Stimulated activated CD4-positive, alpha-beta T cell treated with anti-CD3 and anti-CD28 coated beads, Interleukin-15, amount 100 ng/mL, for 1 hour (primary cell): Measurements from ENCODE around the gene NHP2.
"Not testable (repeated sequence)": the region's sequence is repeated elsewhere in the genome, so short reads cannot be mapped to it uniquely, and the experiment has no call there.

ENCODE experiments used
- DNase-seq, 2 donors: peaks; one replicate each; pipeline ENCODE4 v3.0.0-alpha.2; 2020; ENCODE audit warnings: low read depth in 1 of 2, low spot score in 1 of 2

NHP2 gene

DNA sequence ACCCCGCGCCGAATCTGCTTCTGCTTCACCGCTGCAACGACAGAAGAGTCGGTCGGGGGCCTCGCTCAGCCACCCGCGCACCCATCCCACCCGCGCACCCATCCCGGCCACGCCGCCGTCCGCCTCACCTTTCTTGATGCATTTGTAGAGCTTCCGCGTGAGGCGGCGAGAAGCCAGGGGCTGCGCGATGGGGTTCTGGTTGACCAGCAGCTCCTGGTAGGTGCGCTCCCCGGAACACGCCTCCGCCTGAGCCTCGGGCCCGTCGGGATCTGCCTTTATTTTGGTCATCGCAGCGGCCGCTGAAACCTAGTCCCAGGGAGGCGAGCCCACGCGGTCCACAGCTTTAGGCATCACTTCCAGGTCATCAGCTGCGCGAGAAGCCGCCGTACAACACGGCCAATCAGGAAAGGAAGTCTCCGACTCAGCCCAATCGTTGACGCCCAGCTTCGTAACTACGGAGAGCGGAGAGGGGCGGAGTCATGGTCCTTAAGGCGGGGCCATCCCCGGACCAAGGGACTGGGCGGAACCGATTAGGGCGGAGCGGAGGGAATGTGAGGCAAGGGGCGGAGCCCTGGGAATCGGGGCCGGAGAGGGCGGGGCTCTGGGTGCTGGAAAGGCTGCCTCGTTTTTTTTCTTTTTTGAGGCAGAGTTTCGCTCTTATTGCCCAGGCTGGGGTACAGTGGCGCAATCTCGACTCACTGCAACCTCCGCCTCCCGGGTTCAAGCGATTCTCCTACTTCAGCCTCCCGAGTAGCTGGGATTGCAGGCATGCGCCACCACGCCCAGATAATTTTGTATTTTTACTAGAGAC lies at the start of gene NHP2:
Gene NHP2, minus strand, starts transcription at position 356 of the 811 bp plus-strand sequence. Its CDS starts 68 bp downstream, at position 288.
- peak; percentile 93 to 96 for DNase-seq

DNA sequence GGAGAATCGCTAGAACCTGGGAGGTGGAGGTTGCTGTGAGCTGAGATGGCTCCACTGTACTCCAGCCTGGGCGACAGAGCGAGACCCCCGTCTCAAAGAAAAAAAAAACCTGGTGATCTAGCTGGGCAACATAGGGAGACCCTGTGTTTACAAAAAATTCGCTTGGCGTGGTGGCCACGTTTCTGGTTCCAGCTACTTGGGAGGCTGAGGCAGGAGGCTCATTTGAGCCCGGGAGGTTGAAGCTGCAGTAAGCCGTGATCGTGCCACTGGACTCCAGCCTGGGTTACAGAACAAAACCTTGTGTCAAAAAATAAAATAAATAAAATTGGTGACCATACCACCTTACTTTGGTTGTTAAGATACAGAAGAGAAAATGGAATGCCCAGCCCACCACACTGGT lies 48.9 kb upstream of the NHP2 start:
- no peak for DNase-seq

DNA sequence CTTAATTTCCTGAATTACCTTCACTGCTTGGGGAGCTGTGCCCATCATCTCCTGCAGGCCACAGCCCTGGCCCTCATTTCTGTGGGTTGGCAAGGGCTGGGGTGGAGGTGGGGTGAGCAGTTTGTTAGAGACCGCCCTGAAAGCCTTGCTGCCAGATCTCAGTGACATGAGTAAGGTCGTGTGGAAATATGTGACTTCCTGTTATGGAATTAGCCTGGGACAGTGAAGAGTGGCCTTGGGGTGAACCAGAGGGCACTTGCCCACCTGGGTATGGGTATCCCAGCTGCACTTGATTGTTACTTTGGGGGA lies 48.2 kb upstream of the NHP2 start:
- no peak for DNase-seq

DNA sequence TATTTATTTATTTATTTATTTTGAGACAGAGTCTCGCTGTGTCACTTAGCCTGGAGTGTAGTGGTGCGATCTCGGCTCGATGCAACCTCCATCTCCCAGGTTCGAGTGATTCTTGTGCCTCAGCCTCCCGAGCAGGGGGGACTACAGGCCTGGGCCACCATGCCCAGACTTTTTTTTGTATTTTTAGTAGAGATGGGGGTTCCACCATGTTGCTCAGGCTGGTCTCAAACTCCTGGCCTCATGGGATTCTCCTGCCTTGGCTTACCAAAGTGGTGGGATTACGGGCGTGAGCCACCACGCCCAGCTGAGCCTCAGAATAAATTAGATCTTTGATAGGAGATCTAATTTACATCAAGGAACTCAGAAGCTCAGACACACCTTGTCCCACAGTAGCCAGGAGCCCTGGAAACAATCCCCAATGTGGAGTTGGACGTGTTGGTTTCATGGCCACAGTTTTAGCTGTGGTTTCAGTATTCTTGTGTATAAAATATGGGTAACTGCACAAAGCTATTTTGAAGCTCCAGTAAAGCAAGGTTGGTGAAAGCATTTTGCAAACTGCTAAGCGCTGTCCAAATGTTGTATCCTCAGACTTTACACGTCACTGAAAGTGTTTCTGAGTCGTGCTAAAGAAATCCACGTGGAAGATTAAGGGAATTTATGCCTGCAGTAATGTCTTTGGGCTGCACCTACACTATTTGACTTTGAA lies 47.7 kb upstream of the NHP2 start:
- no peak for DNase-seq

DNA sequence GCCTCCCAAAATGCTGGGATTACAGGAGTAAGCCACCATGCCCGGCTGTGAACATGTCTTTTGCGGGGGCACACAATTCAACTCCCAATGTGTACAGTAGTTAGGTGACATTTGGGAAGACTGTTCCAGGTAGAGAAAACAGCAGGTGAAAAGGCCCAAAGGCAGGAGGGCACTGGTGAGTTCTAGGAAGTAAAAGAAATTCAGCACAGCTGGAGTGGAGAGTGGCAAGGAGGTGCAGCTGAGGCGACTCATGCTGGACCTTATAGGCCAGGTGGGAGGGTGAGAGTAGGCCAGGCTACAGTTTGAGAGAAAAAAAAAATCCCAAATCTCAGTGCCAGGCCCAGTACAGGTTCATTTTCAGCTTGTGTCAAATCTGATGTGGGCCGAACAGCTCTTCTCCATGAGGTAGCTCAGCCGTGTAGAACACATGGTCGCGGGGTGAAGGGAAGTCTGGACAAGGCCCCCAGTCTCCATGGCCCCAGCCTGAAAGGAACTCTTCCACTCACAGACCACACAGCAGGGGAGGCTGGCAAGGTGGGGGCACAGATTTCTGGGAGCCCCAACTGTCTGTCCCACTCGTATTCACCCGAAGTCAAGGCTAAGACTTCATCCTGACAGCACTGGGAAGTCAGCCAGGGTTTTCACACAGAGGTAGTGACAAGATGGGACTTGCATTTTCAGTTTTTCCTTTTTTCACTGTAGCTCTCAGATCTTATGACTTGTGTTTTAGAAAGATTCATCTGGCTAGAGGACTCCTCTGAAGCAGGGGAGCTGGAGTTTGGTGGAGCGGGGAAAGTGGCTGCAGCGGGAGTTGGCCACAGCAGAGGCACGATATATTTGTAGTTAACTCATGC lies 46.1 kb upstream of the NHP2 start:
- no peak for DNase-seq

DNA sequence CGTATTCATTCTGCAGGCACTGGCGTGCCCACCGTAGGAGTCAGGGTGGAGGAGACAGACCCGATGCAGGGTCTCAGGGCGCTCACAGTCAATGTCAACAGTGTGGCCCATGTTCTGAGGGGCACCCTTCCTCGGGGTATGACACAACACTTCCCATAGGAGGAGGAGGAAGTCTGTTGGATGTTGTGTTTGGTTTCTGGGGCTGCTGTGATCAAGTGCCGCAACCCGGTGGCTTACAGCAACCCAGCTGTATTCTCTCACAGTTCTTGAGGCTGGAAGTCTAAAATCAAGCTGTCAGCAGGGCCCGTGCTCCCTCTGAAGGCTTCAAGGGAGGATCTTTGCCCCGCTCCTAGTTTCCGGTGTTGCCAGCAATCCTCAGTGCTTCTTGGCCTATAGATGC lies 45.0 kb upstream of the NHP2 start:
- no peak for DNase-seq

DNA sequence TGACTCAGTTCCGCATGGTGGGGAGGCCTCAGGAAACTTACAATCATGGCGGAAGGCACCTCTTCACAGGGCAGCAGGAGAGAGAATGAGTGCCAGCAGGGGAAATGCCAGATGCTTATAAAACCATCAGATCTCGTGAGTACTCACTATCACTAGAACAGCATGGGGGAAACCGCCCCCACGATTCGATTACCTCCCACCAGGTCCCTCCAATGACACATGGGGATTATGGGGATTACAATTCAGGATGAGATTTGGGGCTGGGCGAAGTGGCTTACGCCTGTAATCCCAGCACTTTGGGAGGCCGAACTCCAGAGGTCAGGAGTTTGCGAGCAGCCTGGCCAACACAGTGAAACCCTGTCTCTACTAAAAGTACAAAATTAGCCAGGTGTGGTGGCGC lies 44.5 kb upstream of the NHP2 start:
- DNase-seq: not testable (repeated sequence)

DNA sequence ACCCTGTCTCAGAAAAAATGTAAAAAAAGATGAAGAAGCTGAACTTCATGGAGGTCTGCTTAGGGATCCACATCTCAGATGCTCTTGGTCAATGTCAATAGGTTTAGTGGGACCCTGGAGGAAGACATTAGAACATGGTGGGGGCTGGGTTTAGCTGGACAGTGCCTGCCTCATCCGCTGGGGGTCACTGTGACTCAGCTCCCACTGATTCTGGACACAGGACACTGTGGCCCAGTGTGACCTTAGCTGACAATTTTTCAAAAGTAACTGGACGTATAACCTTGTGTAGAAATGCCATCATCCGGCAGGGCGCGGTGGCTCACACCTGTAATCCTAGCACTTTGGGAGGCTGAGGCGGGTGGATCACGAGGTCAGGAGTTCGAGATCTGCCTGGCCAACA lies 43.3 kb upstream of the NHP2 start:
- no peak for DNase-seq

DNA sequence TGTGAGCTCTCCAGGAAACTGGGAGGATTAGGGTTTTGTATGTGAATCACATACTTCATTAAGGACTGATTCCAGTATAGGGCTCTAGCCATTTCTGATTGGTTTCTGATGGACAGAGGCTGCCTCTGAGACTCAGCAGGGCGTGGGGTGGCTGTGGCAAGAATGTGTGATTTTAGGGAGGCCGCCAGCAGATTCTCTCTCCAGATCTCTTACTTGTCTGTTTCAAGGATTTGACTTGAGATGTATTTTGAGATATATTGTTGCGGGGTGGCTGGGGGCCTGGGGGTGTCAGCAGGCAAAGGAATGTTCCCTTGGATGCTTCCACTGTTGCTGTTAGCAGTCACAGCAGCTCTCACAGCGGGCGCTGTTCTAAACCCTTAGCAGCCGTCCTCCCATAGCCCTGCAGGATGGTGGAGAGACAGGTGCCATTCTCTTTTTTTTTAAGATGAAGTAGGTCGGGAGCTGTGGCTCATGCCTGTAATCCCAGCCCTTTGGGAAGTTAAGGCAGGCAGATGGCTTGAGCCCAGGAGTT lies 42.7 kb upstream of the NHP2 start:
- no peak for DNase-seq

DNA sequence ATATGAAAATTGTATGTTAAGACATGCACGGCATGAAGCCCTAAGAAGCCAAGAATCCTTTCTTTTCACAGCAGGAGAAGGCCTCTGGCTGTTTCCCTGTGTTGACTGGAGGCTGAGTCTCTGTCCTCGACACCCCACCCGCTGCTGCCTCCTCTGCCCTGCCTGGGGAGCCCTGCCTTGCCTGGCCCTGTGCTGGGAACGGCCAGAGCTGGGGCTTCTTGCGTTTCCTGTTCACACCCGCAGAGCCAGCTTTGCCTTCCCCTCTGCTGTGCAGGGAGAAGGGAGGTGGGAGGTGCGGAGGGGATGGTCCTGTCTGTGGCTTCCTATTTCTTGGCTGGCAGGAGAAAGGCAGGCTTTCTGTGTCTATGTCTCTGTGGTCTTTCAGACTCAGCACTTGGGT lies 40.3 kb upstream of the NHP2 start:
- no peak for DNase-seq

DNA sequence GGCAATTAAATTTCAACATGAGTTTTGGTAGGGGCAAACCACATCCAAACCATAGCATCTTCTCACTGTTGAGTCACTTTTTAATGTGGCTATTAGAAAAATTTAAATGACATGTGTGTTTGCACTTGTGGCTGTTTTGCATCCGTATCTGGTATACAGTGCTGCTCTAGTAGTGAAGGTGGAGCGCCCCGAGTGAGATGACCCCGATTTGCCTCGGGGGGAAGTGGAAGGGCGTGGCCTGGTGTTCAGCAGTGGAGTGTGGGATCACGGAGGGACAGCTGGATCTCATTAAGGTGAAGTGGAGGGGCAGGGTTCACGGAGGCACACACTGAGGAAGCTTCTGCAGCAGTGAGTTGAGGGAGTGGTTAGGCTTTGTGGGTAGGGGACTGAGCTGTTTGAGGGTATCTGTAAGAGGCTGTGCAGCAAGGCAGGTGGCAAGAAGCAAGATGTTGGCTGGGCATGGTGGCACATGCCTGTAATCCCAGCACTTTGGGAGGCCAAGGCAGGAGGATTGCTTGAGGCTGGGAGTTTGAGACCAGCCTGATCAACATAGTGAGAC lies 39.6 kb upstream of the NHP2 start:
- no peak for DNase-seq

DNA sequence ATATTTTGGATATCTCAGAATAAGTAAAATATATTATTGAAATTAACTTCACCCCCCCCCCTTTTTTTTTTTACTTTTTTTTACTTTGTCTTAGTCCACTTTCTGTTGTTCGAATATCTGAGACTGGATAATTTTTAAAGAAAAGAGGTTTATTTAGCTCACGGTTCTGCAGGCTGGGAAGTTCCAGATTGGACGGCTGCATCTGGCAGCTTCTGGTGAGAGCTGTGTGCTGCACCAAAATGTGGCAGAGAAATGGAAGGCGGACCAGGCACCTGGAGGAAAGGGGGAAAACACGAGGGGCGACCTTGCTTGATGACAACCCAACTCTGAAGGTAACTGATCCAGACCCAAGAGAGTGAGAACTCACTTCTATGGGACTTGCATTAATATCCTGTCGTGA lies 39.1 kb upstream of the NHP2 start:
- no peak for DNase-seq

DNA sequence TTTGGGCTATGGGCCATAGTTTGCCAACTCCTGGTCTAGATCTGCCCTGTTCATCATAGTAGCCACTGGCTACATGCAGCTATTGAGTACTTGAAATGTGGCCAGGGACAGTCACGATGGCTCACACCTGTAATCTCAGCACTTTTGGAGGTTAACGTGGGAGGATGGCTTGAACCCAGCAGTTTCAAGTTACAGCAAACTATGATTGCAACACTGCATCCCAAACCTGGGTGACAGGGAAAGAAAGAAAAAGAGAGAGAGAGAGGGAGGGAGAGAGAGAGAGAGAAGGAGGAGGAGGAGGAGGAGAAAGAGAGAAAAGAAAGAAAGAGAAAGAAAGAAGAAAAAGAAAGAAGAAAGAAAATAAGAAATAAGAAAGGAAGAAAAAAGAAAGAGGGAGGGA lies 38.6 kb upstream of the NHP2 start:
- DNase-seq: no peak

DNA sequence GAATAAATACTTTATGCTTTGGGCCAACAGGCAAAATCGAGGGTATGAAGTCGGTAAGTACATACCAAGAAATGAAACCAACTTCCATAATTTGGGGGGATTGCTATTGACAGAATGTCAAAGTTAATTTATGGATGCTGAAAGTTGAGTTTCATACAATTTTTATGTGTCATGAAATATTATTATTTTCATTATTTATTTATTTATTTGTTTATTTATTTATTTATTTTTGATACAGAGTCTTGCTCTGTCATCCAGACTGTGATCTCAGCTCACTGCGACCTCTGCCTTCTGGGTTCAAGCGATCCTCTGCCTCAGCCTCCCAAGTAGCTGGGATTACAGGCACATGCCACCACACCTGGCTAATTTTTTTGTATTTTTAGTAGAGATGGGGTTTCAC lies 38.0 kb upstream of the NHP2 start:
- no peak for DNase-seq

DNA sequence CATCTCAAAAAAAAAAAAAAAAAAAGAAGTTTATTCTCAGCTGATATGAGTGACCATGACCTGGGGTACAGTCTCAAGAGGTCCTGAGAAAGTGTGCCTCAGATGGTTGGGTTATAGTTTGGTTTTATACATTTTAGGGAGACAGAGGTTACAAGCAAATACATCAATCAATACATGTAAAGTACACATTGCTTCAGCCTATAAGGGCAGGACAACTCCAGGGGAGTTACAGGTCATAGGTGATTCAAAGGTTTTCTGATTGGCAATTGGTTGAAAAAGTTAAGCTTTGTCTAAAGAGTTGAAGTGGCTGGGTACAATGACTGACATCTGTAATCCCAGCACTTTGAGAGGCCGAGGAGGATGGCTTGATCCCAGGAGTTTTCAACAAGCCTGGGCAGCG lies 35.7 kb upstream of the NHP2 start:
- DNase-seq: no peak

DNA sequence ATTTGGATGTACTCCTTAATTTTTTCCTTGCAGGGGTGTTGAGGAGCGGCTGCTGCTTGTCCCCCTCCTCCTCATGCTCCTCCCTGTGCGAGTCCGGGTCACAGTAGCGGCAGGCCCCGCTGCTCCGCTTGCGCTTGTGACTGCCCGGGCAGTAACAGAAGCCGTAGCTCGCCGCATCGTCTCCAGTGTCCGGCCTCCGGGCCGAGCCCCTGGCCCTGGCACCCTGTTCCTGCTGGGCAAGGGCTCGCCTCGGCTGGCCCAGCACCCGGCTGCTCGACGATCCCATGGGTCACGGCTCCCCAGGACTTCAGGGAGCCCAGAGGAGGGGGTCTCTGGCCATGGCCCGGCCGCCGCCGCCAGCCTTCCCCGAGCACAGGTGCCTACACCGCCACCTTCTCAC lies 33.3 kb upstream of the NHP2 start, which contains the start of gene GMCL2:
Gene GMCL2, minus strand, starts transcription at position 358 of the 400 bp plus-strand sequence. Its CDS starts 72 bp downstream, at position 286.
- no peak for DNase-seq

DNA sequence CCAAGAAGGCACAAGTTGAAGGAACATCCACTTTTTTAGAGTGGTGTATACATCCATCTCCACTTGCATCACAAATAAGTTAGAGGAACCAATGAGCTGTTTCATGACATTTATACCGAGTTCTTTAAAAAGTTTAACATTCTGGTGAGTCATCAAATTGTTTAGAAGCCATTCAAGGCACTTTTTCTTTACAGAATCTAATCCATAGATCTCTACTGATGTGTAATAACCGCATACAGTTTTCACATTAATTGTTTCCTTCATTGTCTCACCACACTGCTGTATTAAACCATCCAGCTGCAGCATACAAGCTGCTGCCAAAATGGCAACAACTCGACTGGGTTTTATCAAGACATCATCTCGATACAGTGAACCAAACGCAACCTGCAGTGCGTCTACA lies 32.7 kb upstream of the NHP2 start:
- no peak for DNase-seq

DNA sequence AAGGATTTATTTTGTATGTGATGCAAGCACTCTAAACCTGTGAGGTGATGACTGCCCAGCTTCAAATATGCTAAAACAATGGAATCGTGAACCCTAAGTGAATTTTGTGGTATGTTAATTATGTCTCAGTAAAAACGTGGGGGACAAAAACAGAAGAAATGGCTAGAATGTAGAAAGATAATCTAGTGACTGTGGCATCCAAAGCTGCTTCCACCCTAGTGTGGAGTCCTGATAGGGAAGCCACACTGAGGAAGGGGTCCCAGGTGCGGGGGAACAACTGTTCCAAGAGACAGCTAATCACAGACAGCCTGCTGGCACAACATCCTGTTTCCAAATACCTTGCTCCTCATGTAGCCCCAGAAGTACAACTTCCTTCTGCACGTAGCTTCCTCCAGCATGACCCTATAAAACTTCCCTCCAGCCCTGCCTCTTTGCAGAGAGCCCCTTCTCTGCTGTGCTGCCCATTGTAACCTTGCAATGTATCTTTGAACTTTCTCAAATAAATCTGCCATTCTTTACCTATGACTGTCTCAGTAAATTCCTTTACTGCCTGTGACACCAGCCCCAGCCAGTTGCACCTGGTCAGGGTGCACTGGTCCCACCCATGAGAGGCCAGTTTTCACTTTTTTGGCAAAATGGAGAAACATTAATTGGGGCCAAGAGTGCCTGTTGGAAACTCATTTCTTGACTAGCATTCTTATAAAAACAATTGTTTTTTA lies 28.6 kb upstream of the NHP2 start:
- DNase-seq: no peak

DNA sequence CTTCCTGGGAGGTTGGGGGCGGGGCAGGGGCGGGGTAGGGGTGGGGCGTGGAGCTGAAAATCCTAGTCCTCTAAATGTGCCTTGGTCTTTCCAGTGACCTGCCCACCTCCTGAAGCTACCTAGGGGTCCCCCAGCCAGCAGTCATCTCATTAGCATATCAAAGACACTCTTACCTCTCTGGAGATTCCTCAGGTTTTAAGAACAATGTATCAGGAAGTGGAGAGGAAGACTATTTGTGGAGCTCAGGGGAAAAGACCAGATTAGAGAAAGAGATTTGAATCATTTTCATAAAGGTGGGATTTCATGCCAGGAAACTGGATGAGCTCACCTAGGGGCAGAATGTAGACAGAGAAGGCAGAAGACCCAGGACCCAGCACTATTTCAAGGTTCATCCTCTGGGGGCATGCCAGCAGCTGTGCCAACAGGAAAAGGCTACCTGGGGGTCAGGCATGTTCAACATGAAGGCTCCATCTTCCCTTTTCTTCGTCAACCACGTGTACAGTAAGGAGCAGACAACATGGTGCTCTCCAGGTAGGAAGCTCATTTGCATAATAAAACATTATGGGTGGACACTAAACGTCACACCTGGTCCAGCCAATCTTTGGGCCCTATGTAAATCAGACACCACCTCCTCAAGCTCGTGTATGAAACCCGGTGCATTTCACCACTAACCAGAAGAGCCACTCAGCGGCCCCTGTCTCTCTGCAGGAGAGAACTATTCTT lies 26.6 kb upstream of the NHP2 start:
- DNase-seq: no peak

DNA sequence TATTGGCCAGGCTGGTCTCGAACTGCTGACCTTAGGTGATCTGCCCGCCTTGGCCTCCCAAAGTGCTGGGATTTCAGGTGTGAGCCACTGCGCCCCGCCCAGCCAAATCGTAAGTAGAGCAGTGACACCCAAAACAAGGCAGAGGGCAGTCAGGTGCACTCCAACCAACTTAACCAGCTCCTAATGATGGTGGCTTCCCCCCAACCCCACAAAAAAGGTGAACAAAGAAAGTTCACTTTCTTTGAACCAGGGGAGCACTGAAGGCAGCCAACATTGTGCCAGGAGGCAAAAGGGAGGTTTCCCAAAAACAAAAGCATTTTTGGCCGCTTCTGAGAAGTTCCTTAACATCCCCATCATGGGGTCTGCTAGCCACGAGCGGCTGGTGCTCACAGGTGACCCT lies 23.9 kb upstream of the NHP2 start:
- no peak for DNase-seq
